Endothelial cell of umbilical vein (primary cell): ENCODE results near the gene AMN1. TPM values are rescaled to one million over a fixed set of nuclear protein-coding genes. Genes with fewer than 3 reads are reported as not detected.

Experiments used
- BruUV-seq: library from RNA; stranded (reverse); fragments of 400-500 nt; replicated peaks from 2 replicates; lab custom pipeline; 2021; lab: Mats Ljungman, UMichigan
- CTCF ChIA-PET: fragments of 300-600, 350-600 bp; sonication (Branson Sonifier 250); formaldehyde crosslinking; loops from one replicate; lab custom pipeline; 2021; ENCODE audit warnings: antibody characterized with exemption, inconsistent platforms; lab: Charles Lee
- POLR2A ChIA-PET: fragments of 300-600, 350-600 bp; sonication (Branson Sonifier 250); formaldehyde crosslinking; loops from one replicate; lab custom pipeline; 2021; ENCODE audit warnings: antibody characterized with exemption, inconsistent platforms; lab: Charles Lee
- DNase-seq: peaks from one replicate; pipeline ENCODE4 v3.0.0-alpha.2; 2011; ENCODE audit warnings: low read depth, low spot score
- FAIRE-seq: peaks from 2 replicates; lab custom pipeline; 2011; peaks lifted over from hg19 to GRCh38; lab: Jason Lieb, UNC
- H2AFZ ChIP-seq: 2 replicates; pipeline ENCODE4 v1.6.0; 2012; ENCODE audit warnings: low read depth, low read length, control low read depth, inconsistent platforms
- H3K27ac ChIP-seq: 2 replicates; pipeline ENCODE4 v1.5.1; 2011; ENCODE audit warnings: low read depth, mild to moderate bottlenecking, control low read depth, low read length, moderate library complexity; ENCODE audit not compliant: insufficient read depth
- H3K27me3 ChIP-seq, 2 experiments: 2 replicates each; pipeline versions ENCODE4 v1.6.0 to v1.6.1; 2011; ENCODE audit warnings: low read length in 2 of 2, mixed read lengths in 1 of 2; ENCODE audit not compliant: control insufficient read depth in 2 of 2, insufficient read depth in 2 of 2
- H3K36me3 ChIP-seq, 2 experiments: 2 replicates in 1 of 2; 3 replicates in 1 of 2; pipeline ENCODE4 v1.5.1; 2011; ENCODE audit warnings: low read length in 2 of 2, mild to moderate bottlenecking in 1 of 2, moderate library complexity in 1 of 2; ENCODE audit not compliant: control insufficient read depth in 2 of 2, insufficient read depth in 2 of 2; ENCODE audit errors: extremely low read depth in 1 of 2
- H3K4me1 ChIP-seq: 3 replicates; pipeline ENCODE4 v1.5.1; 2011; ENCODE audit warnings: mild to moderate bottlenecking, low read length; ENCODE audit not compliant: control insufficient read depth, insufficient read depth; ENCODE audit errors: extremely low read depth
- H3K4me2 ChIP-seq: 2 replicates; pipeline ENCODE4 v1.6.1; 2011; ENCODE audit warnings: low read length, control low read depth, mixed read lengths; ENCODE audit not compliant: insufficient read depth
- H3K4me3 ChIP-seq, 3 experiments: fragments of 200-600 bp in 1 of 3; sonication (generic), shearing (Covaris generic) in 1 of 3; replicated peaks in 1 of 3; 2 replicates each; pipeline ENCODE4 v1.5.1; 2011 to 2016; ENCODE audit warnings: control low read depth in 3 of 3, low read length in 3 of 3, mild to moderate bottlenecking in 2 of 3, inconsistent platforms in 1 of 3, low read depth in 1 of 3, moderate library complexity in 1 of 3; ENCODE audit not compliant: insufficient read depth in 1 of 3
- H3K79me2 ChIP-seq: 2 replicates; pipeline ENCODE4 v1.6.0; 2012; ENCODE audit warnings: low read length, inconsistent platforms; ENCODE audit not compliant: control insufficient read depth, insufficient read depth
- H3K9ac ChIP-seq: replicated peaks from 2 replicates; pipeline ENCODE3; 2011; ENCODE audit warnings: low read length, control low read depth; ENCODE audit not compliant: insufficient read depth; ENCODE audit errors: extremely low read depth
- H3K9me1 ChIP-seq: replicated peaks from 3 replicates; pipeline ENCODE4 v1.6.0; 2011; ENCODE audit warnings: mild to moderate bottlenecking, low read length; ENCODE audit not compliant: control insufficient read depth, insufficient read depth; ENCODE audit errors: extremely low read depth
- H3K9me3 ChIP-seq: replicated peaks from 2 replicates; pipeline ENCODE4 v1.5.1; 2012; ENCODE audit warnings: low read length, inconsistent platforms; ENCODE audit not compliant: control insufficient read depth, insufficient read depth
- H4K20me1 ChIP-seq: replicated peaks from 2 replicates; pipeline ENCODE3; 2011; ENCODE audit warnings: mild to moderate bottlenecking, low read length; ENCODE audit not compliant: control insufficient read depth, insufficient read depth; ENCODE audit errors: extremely low read depth
- EZH2 ChIP-seq: IDR thresholded peaks from 2 replicates; pipeline ENCODE4 v1.6.1; 2012; ENCODE audit warnings: borderline replicate concordance, low read depth, mild to moderate bottlenecking, moderate library complexity, low read length, inconsistent platforms; ENCODE audit not compliant: severe bottlenecking
- FOS ChIP-seq: IDR thresholded peaks from 2 replicates; pipeline ENCODE4 v1.6.1; 2011; ENCODE audit warnings: mild to moderate bottlenecking, low read length, moderate library complexity, borderline replicate concordance; ENCODE audit not compliant: insufficient read depth
- GATA2 ChIP-seq: IDR thresholded peaks from 2 replicates; pipeline ENCODE4 v1.7.0; 2011; ENCODE audit warnings: low read depth, mild to moderate bottlenecking, moderate library complexity, mixed read lengths, low read length; ENCODE audit not compliant: insufficient read length, insufficient read depth
- JUN ChIP-seq: IDR thresholded peaks from 2 replicates; pipeline ENCODE4 v1.6.1; 2011; ENCODE audit warnings: borderline replicate concordance, low read depth; ENCODE audit not compliant: insufficient read length, insufficient read depth
- MYC ChIP-seq: IDR thresholded peaks from one replicate; pipeline ENCODE4 v1.6.1; 2011; ENCODE audit warnings: mild to moderate bottlenecking, low read depth, low read length
- POLR2A ChIP-seq: IDR thresholded peaks from 2 replicates; pipeline ENCODE4 v1.6.1; 2012; ENCODE audit warnings: low read depth, mild to moderate bottlenecking, control low read depth, low read length
- POLR2AphosphoS5 ChIP-seq: IDR thresholded peaks from 2 replicates; pipeline ENCODE4 v1.6.1; 2012; ENCODE audit warnings: low read depth, mild to moderate bottlenecking, control low read depth, low read length, moderate library complexity; ENCODE audit not compliant: insufficient read depth
- dilution Hi-C: fragments of 300-500 bp; cut with MboI; formaldehyde crosslinking; loops from one replicate; pipeline ENCODE4 v1.15.0; 2019; ENCODE audit warnings: low sequenced_read_pairs; ENCODE audit not compliant: extremely low pct_ligation_motif_present
- intact Hi-C: fragments of 100-400 bp; cut with micrococcal nuclease; formaldehyde crosslinking; loops from one replicate; pipeline ENCODE4 v1.10.0; 2022
- polyA plus RNA-seq, 4 experiments: library from polyadenylated mRNA; depleted of rRNA in 3 of 4; stranded (reverse) in 3 of 4; unstranded in 1 of 4; fragments of >200 nt; gene quantifications; 2 replicates each; pipeline versions ENCODE4 v1.2.1 to v1.2.3, GENCODE V29; 2011 to 2012; ENCODE audit warnings: missing spikeins in 1 of 4
- total RNA-seq: library from RNA; stranded (reverse); gene quantifications from 2 replicates; pipeline ENCODE4 v1.2.3, GENCODE V29; 2021
- TF ChIP-seq, protein P1 (sequence below): IDR thresholded peaks from 2 replicates; pipeline ENCODE4 v1.6.1; 2011; ENCODE audit not compliant: insufficient read depth, insufficient read length
- TF ChIP-seq, protein P2 (sequence below), 2 donors: IDR thresholded peaks; 1 replicate in 1 of 2; 2 replicates in 1 of 2; pipeline ENCODE4 v1.5.1; 2011; ENCODE audit warnings: low read length in 2 of 2, mild to moderate bottlenecking in 2 of 2, moderate library complexity in 2 of 2, control low read depth in 1 of 2, inconsistent platforms in 1 of 2, low read depth in 1 of 2; ENCODE audit not compliant: insufficient read depth in 1 of 2; ENCODE audit errors: extremely low read depth in 1 of 2

The AMN1 gene
- total and polyA plus RNA-seq, 2 donors (not counting 3 experiments of a cell fraction or from before 2014, with no cell fraction given) = 8.5 to 18.0 TPM

GRCh38 chr12:31756977-31757420, 28.2 kb upstream of the AMN1 start:
- no peak overlapping the region for H3K27ac ChIP-seq
- intact Hi-C loops = no loop called here
- H3K4me1 ChIP-seq = no peaks in the 10 kb centered on the region
- no peak overlapping the region for H3K4me2 ChIP-seq
- no peaks in the 10 kb centered on the region for H3K27me3 ChIP-seq
- no peaks in the 10 kb centered on the region for H3K79me2 ChIP-seq
- no peaks in the 10 kb centered on the region for H3K36me3 ChIP-seq
- no TSS peak for BruUV-seq
- peak; percentile 27 for DNase-seq
- H3K4me3 ChIP-seq = no peak overlapping the region
- no peak overlapping the region for H2AFZ ChIP-seq
- H3K9ac ChIP-seq = no peak overlapping the region
- ChIA-PET CTCF (interaction anchor here (0.8 to 1.3 kb wide), 4 partner anchors 11 to 915 kb away, joined by 3 to 4 read pairs (median 3); no protein-coding TSS in a partner anchor), POLR2A (no interaction called here)
- no peaks in the 10 kb centered on the region for H3K9me3 ChIP-seq
- TF ChIP-seq GATA2 (no peak), JUN (peak; percentile 19)
- dilution Hi-C loops = no loop called here
- H4K20me1 ChIP-seq = no peaks in the 10 kb centered on the region
- FAIRE-seq = no peak
- no peaks in the 10 kb centered on the region for H3K9me1 ChIP-seq

- ChIA-PET POLR2A (no interaction called here), CTCF (no interaction called here)
- no peaks in the 10 kb centered on the region for H3K9me3 ChIP-seq
- no peak overlapping the region for H3K4me3 ChIP-seq
- H4K20me1 ChIP-seq = no peaks in the 10 kb centered on the region
- H3K4me2 ChIP-seq = no peak overlapping the region
- H3K27me3 ChIP-seq = no peaks in the 10 kb centered on the region
- intact Hi-C loops (no loop called here), dilution Hi-C loops (no loop called here)
- no peak overlapping the region for H3K27ac ChIP-seq
- no peak overlapping the region for H2AFZ ChIP-seq
- DNase-seq = no peak
- no peaks in the 10 kb centered on the region for H3K36me3 ChIP-seq
- FAIRE-seq = no peak
- TF ChIP-seq, protein P1, sequence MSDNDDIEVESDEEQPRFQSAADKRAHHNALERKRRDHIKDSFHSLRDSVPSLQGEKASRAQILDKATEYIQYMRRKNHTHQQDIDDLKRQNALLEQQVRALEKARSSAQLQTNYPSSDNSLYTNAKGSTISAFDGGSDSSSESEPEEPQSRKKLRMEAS = no peak
- TF ChIP-seq POLR2A (no peak), MYC (no peak), JUN (no peak), EZH2 (no peak), GATA2 (no peak), FOS (no peak), POLR2AphosphoS5 (no peak)
- TF ChIP-seq, protein P2, sequence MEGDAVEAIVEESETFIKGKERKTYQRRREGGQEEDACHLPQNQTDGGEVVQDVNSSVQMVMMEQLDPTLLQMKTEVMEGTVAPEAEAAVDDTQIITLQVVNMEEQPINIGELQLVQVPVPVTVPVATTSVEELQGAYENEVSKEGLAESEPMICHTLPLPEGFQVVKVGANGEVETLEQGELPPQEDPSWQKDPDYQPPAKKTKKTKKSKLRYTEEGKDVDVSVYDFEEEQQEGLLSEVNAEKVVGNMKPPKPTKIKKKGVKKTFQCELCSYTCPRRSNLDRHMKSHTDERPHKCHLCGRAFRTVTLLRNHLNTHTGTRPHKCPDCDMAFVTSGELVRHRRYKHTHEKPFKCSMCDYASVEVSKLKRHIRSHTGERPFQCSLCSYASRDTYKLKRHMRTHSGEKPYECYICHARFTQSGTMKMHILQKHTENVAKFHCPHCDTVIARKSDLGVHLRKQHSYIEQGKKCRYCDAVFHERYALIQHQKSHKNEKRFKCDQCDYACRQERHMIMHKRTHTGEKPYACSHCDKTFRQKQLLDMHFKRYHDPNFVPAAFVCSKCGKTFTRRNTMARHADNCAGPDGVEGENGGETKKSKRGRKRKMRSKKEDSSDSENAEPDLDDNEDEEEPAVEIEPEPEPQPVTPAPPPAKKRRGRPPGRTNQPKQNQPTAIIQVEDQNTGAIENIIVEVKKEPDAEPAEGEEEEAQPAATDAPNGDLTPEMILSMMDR (IDR thresholded peaks at IDR 0.05; ENCODE audit: extremely low read depth in 1 of 2, insufficient read depth in 1 of 2, low read depth in 1 of 2, low read length in 2 of 2) = no peak
- H3K79me2 ChIP-seq = no peaks in the 10 kb centered on the region
- no peak overlapping the region for H3K9ac ChIP-seq
- no TSS peak for BruUV-seq
- H3K4me1 ChIP-seq = peaks cover 27% of the 10 kb centered on the region
- H3K9me1 ChIP-seq = no peaks in the 10 kb centered on the region
These were observed 23.6 kb upstream of the AMN1 start for GRCh38 chr12:31752450-31752849.
